ENCODE results near the gene HEXB. TPM values are rescaled to one million over a fixed set of nuclear protein-coding genes. Genes with fewer than 3 reads are reported as not detected.

The HEXB gene
- total and polyA plus RNA-seq, 2 of the 13 experiments (the other 11 are each of a cell fraction or from before 2014, with no cell fraction given), result 100 to 104 TPM

DNA sequence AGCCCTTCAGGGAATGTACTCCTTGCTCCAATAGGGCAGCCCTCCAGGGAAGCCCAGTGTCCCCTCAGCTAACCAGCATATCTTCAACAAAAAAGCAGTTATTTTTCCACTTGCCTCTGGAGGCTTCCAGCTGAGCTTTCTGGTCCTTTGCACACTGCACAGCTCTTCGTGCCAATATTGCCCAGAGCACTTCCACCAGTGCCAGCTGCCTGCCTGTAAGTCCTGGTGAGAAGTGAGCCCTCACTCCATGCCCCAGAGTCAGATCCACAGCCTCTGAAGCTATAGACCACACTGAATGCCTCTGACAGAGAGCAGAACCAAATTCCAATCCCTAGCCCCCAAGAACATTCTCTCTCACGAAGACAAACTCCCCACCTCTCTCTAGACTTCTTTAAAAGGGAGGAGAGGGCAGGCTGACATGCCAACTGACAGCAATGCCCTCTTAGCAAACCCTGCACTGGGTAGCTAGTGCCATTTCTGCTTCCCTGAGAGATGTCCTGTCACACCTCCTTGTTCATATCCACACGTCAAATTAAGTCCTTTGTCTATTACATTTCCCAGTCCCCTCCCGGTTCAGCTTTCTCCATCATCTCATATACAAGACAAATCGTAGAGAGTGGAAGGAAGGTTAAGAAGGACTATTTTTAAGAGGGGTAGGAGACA is 12.7 kb upstream of the HEXB start:
- TF ChIP-seq ZBTB38 (CRISPR knock-in tag; IDR thresholded peaks at IDR 0.05), result no peak
- TF ChIP-seq ZNF20 (CRISPR knock-in tag; IDR thresholded peaks at IDR 0.05), result no peak
- no peak for TF ChIP-seq ATRX (CRISPR knock-in tag; IDR thresholded peaks at IDR 0.05; ENCODE audit: borderline replicate concordance)
- no peak for TF ChIP-seq ZNF451 (CRISPR knock-in tag; IDR thresholded peaks at IDR 0.05)
- TF ChIP-seq SOX5 (CRISPR knock-in tag; IDR thresholded peaks at IDR 0.05; ENCODE audit: borderline replicate concordance), result no peak
- no peak for TF ChIP-seq TARDBP (CRISPR knock-in tag; IDR thresholded peaks at IDR 0.05)
- TF ChIP-seq IRX3 (CRISPR knock-in tag; IDR thresholded peaks at IDR 0.05; ENCODE audit: borderline replicate concordance, low read depth), result no peak
- TF ChIP-seq, protein P1, sequence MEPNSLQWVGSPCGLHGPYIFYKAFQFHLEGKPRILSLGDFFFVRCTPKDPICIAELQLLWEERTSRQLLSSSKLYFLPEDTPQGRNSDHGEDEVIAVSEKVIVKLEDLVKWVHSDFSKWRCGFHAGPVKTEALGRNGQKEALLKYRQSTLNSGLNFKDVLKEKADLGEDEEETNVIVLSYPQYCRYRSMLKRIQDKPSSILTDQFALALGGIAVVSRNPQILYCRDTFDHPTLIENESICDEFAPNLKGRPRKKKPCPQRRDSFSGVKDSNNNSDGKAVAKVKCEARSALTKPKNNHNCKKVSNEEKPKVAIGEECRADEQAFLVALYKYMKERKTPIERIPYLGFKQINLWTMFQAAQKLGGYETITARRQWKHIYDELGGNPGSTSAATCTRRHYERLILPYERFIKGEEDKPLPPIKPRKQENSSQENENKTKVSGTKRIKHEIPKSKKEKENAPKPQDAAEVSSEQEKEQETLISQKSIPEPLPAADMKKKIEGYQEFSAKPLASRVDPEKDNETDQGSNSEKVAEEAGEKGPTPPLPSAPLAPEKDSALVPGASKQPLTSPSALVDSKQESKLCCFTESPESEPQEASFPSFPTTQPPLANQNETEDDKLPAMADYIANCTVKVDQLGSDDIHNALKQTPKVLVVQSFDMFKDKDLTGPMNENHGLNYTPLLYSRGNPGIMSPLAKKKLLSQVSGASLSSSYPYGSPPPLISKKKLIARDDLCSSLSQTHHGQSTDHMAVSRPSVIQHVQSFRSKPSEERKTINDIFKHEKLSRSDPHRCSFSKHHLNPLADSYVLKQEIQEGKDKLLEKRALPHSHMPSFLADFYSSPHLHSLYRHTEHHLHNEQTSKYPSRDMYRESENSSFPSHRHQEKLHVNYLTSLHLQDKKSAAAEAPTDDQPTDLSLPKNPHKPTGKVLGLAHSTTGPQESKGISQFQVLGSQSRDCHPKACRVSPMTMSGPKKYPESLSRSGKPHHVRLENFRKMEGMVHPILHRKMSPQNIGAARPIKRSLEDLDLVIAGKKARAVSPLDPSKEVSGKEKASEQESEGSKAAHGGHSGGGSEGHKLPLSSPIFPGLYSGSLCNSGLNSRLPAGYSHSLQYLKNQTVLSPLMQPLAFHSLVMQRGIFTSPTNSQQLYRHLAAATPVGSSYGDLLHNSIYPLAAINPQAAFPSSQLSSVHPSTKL (CRISPR knock-in tag; IDR thresholded peaks at IDR 0.05), result no peak
- TF ChIP-seq SCMH1 (CRISPR knock-in tag; IDR thresholded peaks at IDR 0.05; ENCODE audit: borderline replicate concordance), result no peak
- no TSS peak for BruUV-seq (replicated peaks)
- Histone ChIP-seq H3K36me3 (replicated peaks in 1 of 2; ENCODE audit: control insufficient read depth in 1 of 2, insufficient read depth in 2 of 2, low read length in 2 of 2) (no peaks in the 10 kb centered on the region), H4K20me1 (ENCODE audit: insufficient read depth, low read length) (no peaks in the 10 kb centered on the region), H3K79me2 (ENCODE audit: insufficient read depth, low read length) (no peaks in the 10 kb centered on the region), H3K27ac (ENCODE audit: extremely low read length, insufficient read depth, low read length) (no peak overlapping the region), H3K27me3 (ENCODE audit: control insufficient read depth in 1 of 2, insufficient read depth in 2 of 2, low read length in 2 of 2) (no peaks in the 10 kb centered on the region), H3K9me3 (ENCODE audit: low read length) (no peaks in the 10 kb centered on the region), H3K4me1 (ENCODE audit: insufficient read depth, low read length) (peaks cover 52% of the 10 kb centered on the region), H3K9ac (ENCODE audit: insufficient read depth, low read depth, low read length) (no peak overlapping the region), H3K4me2 (ENCODE audit: low read depth, low read length) (no peak overlapping the region), H2AFZ (ENCODE audit: low read length) (no peak overlapping the region), H3K4me3 (replicated peaks in 1 of 3; ENCODE audit: insufficient read depth in 1 of 3, low read depth in 2 of 3, low read length in 3 of 3) (no peak overlapping the region)
- ChIA-PET POLR2A (no interaction called here), CTCF (ENCODE audit: low intra/inter-chr PET ratio, low total read pairs) (interaction anchor here (0.9 to 1.6 kb wide), 3 partner anchors 247 to 593 kb away, joined by 3 to 7 read pairs (median 5); no protein-coding TSS in a partner anchor)
- FAIRE-seq (no peak), DNase-seq (ENCODE audit: low spot score) (no peak), ATAC-seq (no peak)
- intact Hi-C loops (cut with micrococcal nuclease; ENCODE audit: unreplicated experiment) (loop anchor here (5.0 to 10.0 kb wide), 2 partner anchors 272 to 595 kb away; no protein-coding TSS in a partner anchor), in situ Hi-C loops (cut with HindIII; ENCODE audit: extremely low pct_ligation_motif_present, low pct_unique_long_range_greater_than_20kb) (loop anchor here (5.0 kb wide), 1 partner anchor 245 kb away; no protein-coding TSS in a partner anchor)
- 25% methylated on average over 4 of the region's 5 CpGs for WGBS (ENCODE audit: low lambda C conversion rate)

Measured in HepG2 (cell line).